ENCODE measurements around the gene LDLRAD1. TPM values are rescaled to one million over a fixed set of nuclear protein-coding genes. Genes with fewer than 3 reads are reported as not detected.

LDLRAD1 gene
- total RNA-seq, 1 experiment from 2014 or later: not detected

DNA sequence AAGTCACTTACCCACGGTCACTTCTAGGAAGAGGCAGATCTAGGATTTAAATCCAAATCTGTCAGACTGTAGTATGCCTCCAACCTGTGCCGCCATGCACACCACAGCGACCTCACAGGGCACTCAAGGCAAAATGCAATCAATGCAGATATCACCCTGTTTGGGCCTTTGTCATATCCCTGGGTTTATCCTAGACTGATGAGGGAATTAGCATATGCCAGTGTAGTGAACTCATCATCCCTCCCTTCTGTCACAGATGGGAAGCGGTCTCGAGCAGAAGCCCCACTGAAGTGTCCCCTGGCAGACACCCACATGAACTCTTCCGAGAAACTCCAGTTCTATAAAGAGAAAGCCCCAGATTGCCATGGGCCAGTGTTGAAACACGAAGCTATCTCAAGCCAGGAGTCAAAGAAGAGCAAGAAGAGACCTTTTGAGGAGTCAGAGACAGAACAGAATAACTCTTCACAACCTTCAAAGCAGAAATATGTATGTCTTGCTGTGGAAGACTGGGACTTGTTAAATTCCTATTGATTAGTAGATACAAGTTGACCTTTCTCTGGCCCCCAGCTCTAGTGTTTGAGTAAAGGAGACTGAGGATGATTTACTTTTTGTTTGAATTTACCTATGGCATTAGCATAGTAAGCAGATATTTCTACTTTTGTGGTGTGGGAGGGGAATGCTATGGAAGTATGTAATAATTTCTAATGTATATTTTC, 50.4 kb downstream of the LDLRAD1 start:
- Histone ChIP-seq H3K9ac (ENCODE audit: extremely low read depth, insufficient read length, low read length) (no peak overlapping the region), H3K27me3 (ENCODE audit: insufficient read depth, low read length) (no peaks in the 10 kb centered on the region), H2BK120ac (ENCODE audit: low read depth, low read length, poor library complexity, severe bottlenecking) (no peak overlapping the region), H3K27ac (ENCODE audit: insufficient read length, low read depth, low read length) (no peak overlapping the region), H2BK15ac (ENCODE audit: low read depth, low read length) (no peak overlapping the region), H4K8ac (replicated peaks; ENCODE audit: insufficient read length, low read depth, low read length) (no peak overlapping the region), H2AFZ (ENCODE audit: low read length) (no peak overlapping the region), H4K20me1 (ENCODE audit: control insufficient read depth, insufficient read depth, insufficient read length) (no peaks in the 10 kb centered on the region), H2BK12ac (ENCODE audit: insufficient read length, low read depth, low read length) (no peak overlapping the region), H3K14ac (ENCODE audit: insufficient read depth, low read length) (no peak overlapping the region), H3K4me1 (ENCODE audit: insufficient read depth, low read length) (0 out of 2 replicates have a peak, but pooled peaks cover 2% of the 10 kb centered on the region), H4K5ac (ENCODE audit: insufficient read length, low read depth, low read length) (no peak overlapping the region), H3K79me2 (ENCODE audit: insufficient read depth, low read length) (no peaks in the 10 kb centered on the region), H3K18ac (ENCODE audit: insufficient read length, low read depth, low read length) (no peak overlapping the region), H3T11ph (ENCODE audit: low read length) (no peak overlapping the region), H2BK5ac (ENCODE audit: insufficient read length, low read length) (no peak overlapping the region), H2AK5ac (ENCODE audit: insufficient read length, low read length) (no peak overlapping the region), H3K79me1 (ENCODE audit: insufficient read depth, low read depth, low read length, poor library complexity, severe bottlenecking) (no peaks in the 10 kb centered on the region), H3K56ac (ENCODE audit: insufficient read length, low read depth, low read length) (no peak overlapping the region), H3K23ac (ENCODE audit: insufficient read length, low read depth, low read length) (no peak overlapping the region), H4K91ac (ENCODE audit: insufficient read length, low read depth, low read length) (no peak overlapping the region), H2BK20ac (ENCODE audit: low read depth, low read length, poor library complexity, severe bottlenecking) (no peak overlapping the region), H3K23me2 (ENCODE audit: insufficient read length, low read depth, low read length, poor library complexity, severe bottlenecking) (no peaks in the 10 kb centered on the region), H3K4me2 (ENCODE audit: insufficient read depth, insufficient read length, low read length) (no peak overlapping the region), H3K9me3 (ENCODE audit: control insufficient read depth, low read depth, low read length) (no peaks in the 10 kb centered on the region), H3K4ac (ENCODE audit: low read depth, low read length) (no peak overlapping the region)
- Mint-ChIP-seq H3K4me3 (no peak overlapping the region), H3K9me3 (no peaks in the 10 kb centered on the region), H3K4me1 (peaks cover 6 to 10% of the 10 kb centered on the region in 2 experiments), H3K27me3 (ENCODE audit: low read depth) (no peaks in the 10 kb centered on the region), H3K36me3 (ENCODE audit: insufficient read depth in 1 of 3, low read depth in 3 of 3) (peaks cover 20 to 62% (median 57%) of the 10 kb centered on the region in 3 experiments; a peak in 6 of 7 replicates), H3K27ac (no peak overlapping the region)
- WGBS (ENCODE audit: extremely low coverage, insufficient read length, low lambda C conversion rate): no CpG with 5 or more reads among the region's 7 CpGs
- DNase-seq: no peak
- no peak for TF ChIP-seq CTCF (conservative IDR thresholded peaks at IDR 0.05)

Measured in H9 (cell line).